Central memory CD8-positive, alpha-beta T cell (primary cell): ENCODE results near the gene RESP18.
"Not testable (repeated sequence)": the region's sequence is repeated elsewhere in the genome, so short reads cannot be mapped to it uniquely, and the experiment has no call there.

ENCODE experiments used
- ATAC-seq: fragments of 150-1000 bp; cut with Tn5 transposase; replicated peaks from 2 replicates; pipeline ENCODE4 v1.10.0; 2022; ENCODE audit warnings: mild to moderate bottlenecking, moderate FRiP score, moderate number of reproducible peaks; ENCODE audit not compliant: poor library complexity, severe bottlenecking; ENCODE audit errors: extremely low read depth
- DNase-seq, 2 donors: peaks; one replicate each; pipeline ENCODE4 v3.0.0; 2021; ENCODE audit warnings: low spot score in 2 of 2
- H3K27ac Mint-ChIP-seq: one replicate; pipeline ENCODE4 v1.8.0; 2022; ENCODE audit warnings: low read depth, mild to moderate bottlenecking, moderate library complexity, mixed read lengths
- H3K27me3 Mint-ChIP-seq: one replicate; pipeline ENCODE4 v1.8.0; 2022; ENCODE audit warnings: mixed read lengths
- H3K36me3 Mint-ChIP-seq: one replicate; pipeline ENCODE4 v1.8.0; 2022; ENCODE audit warnings: mild to moderate bottlenecking, moderate library complexity, mixed read lengths; ENCODE audit not compliant: insufficient read depth
- H3K4me1 Mint-ChIP-seq: one replicate; pipeline ENCODE4 v1.8.0; 2022; ENCODE audit warnings: mixed read lengths
- H3K4me3 Mint-ChIP-seq: one replicate; pipeline ENCODE4 v1.8.0; 2022; ENCODE audit warnings: mild to moderate bottlenecking, moderate library complexity, mixed read lengths
- H3K9me3 Mint-ChIP-seq: one replicate; pipeline ENCODE4 v1.8.0; 2022; ENCODE audit warnings: mixed read lengths

The RESP18 gene

DNA sequence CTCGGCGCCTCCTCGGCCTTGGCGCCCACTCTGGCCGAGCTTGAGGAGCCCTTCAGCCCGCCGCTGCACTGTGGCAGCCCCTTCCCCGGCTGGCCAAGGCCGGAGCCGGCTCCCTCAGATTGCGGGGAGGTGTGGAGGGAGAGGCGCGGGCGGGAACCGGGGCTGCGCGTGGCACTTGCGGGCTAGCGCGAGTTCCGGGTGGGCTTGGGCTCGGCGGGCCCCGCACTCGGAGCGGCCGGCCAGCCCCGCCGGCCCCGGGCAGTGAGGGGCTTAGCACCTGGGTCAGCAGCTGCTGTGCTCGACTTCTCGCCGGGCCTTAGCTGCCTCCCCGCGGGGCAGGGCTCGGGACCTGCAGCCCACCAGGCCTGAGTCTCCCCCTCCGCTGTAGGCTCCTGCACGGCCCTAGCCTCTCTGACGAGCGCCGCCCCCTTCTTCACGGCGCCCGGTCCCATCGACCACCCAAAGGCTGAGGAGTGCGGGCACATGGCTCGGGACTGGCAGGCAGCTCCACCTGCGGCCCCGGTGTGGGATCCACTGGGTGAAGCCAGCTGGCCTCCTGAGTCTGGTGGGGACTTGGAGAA is 19.8 kb downstream of the RESP18 start:
- H3K4me1 Mint-ChIP-seq, ATAC-seq, H3K36me3 Mint-ChIP-seq, H3K27ac Mint-ChIP-seq, DNase-seq, H3K4me3 Mint-ChIP-seq, H3K9me3 Mint-ChIP-seq: not testable (repeated sequence)
- H3K27me3 Mint-ChIP-seq, result peaks cover 41% of the 10 kb centered on the region

DNA sequence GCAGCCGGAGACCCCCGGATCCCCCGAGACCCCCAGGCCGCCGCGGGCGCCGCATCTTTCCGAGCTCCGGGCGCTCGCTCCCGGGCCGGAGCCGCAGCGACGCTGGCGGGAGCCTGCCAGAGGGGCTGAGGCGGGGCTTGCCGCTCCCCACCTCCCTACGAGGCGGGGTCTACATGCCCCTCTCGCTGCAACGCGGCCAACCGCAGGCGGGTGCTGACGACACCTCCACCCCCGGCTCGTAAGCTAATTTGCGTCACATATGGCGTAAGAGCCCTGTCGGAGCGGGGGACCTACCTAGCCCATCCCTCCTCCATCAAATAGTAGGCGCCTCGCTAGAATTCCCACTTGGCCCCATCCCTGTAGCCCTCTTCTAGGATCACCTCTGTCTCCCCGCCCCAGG is 23.3 kb downstream of the RESP18 start, which contains the start of gene PTPRN:
Gene PTPRN, minus strand, starts transcription at position 124 of the 400 bp plus-strand sequence. Its CDS starts 69 bp downstream, at position 55.
- Mint-ChIP-seq H3K4me3 (no peak within 1 kb of the TSS), H3K4me1 (no peaks in the 10 kb centered on the region), H3K9me3 (no peaks in the 10 kb centered on the region), H3K27me3 (peaks cover 65% of the 10 kb centered on the region), H3K36me3 (peaks cover 2% of the 10 kb centered on the region), H3K27ac (no peak within 1 kb of the TSS)
- ATAC-seq (no peak), DNase-seq (no peak)

DNA sequence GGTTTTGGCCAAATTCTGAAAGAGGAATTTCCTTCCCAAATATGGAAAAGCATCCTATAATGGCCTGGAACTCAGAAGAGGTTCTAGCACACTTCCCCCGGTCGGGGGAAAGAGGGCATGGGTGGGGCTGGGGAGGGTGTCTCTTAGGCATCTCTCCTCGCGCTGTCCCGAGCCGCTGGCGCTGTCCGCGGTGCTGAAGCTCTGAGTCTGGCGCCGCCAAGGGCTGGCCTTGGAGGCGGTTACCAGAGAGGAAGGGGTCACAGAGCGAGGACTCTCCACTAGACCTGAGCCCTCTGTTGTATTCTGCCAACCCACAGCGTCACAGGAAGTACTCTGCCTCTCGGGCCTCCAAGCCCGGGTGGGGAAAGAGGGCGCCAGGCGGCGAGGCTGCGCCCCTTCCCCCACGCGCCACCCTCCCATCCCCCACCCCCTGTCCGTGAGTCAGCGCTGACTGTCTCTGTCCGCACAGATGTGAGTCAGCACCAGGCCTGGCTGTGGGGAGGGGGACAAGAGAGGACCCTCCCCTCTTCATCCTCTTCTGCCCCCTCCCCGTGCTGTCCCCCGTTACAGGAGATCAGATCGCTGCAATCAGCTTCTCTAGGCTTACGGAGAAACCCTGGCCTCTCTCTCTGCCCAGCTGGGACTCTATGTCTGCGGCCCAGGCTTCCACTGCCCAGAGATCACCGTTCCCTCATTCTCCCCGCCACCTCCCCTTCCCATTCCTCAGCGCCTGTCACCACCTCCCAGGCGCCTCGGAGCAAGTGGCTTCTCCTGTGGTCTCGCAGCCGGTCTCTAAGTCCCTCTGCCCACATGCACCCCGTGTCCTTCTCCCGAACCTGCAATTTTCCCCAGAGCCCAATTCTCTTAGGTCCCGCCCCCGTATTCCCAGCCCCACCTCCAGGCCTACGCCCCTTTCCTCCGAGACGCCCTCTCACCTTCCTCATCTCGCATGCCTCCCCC is 24.1 kb downstream of the RESP18 start:
- Mint-ChIP-seq H3K4me1 (no peaks in the 10 kb centered on the region), H3K36me3 (peaks cover 2% of the 10 kb centered on the region), H3K4me3 (no peak overlapping the region), H3K27ac (no peak overlapping the region), H3K9me3 (no peaks in the 10 kb centered on the region), H3K27me3 (peaks cover 72% of the 10 kb centered on the region)
- peak; percentile 49 for ATAC-seq
- DNase-seq, result peak; percentile 34 to 58

DNA sequence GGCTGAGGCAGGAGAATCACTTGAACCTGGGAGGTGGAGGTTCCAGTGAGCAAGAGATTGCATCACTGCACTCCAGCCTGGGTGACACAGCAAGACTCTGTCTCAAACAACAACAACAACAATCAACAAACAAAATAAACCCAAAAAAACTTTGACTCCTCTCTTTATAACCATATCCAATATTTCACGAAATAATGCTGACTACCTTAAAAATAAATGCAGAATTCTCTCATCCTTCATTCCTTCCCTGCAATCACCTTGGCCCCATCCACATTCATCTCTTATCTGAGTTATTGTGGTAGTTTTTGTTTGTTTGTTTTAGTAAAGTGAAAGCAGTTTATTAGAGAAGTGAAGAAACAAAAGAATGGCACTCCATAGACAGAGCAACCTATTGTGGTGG is 26.5 kb downstream of the RESP18 start:
- DNase-seq, result no peak
- peaks cover 2% of the 10 kb centered on the region for H3K36me3 Mint-ChIP-seq

DNA sequence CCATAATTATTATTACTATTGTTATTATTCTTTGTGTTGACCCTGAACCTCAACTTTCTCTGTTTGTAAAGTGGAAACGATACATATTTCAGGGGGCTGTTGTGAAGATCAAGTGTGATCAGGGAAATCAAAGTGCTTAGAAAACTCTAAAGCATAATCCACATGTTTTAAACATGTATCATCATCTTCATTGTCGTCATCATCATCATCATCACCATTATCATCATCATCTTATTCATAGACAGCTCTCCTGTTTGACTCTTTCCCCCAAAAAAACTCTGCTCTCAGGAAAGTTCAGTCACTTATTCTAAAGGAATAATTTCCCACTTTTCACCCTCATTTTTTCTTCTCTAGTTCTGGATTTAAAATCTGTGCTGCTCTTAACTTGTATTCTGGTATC is 28.3 kb downstream of the RESP18 start:
- Mint-ChIP-seq H3K36me3 (no peaks in the 10 kb centered on the region), H3K9me3 (no peaks in the 10 kb centered on the region), H3K27ac (no peak overlapping the region), H3K27me3 (peaks cover 84% of the 10 kb centered on the region), H3K4me3 (no peak overlapping the region), H3K4me1 (no peaks in the 10 kb centered on the region)
- DNase-seq, result no peak
- no peak for ATAC-seq

More for the DNA sequence above, 26.5 kb downstream of the RESP18 start:
- Mint-ChIP-seq H3K4me1 (no peaks in the 10 kb centered on the region), H3K4me3 (no peak overlapping the region), H3K27me3 (peaks cover 89% of the 10 kb centered on the region), H3K9me3 (no peaks in the 10 kb centered on the region), H3K27ac (no peak overlapping the region)
- ATAC-seq, result no peak

DNA sequence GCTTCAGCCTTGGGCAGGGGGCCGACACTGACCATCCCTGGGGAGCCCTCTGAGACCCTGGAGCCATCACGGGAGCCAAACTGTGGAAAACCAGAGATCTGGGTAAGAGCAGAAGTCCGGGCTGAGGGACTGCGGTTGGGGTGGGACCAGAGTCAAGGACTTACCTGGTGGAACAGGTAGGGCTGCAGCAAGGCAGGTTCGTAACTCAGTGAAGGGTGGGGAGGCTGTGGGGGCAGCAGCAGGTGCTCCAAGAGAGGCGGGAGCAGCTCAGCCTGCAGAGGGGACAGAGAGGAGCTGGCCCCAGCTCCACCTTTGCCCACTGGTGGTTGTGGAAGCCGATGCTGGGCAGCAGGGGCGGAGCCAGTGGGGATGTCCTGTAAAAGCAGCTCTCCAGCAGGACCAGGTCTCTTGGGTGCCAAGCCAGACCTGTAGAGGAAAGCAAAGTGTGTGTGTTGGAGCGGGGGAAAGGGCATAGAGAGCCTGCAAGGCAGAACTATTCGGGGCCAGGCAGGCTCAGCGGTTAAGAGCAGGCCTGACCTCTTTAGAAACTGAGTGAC is 30.1 kb downstream of the RESP18 start:
- no peak for DNase-seq
- no peak overlapping the region for H3K27ac Mint-ChIP-seq

DNA sequence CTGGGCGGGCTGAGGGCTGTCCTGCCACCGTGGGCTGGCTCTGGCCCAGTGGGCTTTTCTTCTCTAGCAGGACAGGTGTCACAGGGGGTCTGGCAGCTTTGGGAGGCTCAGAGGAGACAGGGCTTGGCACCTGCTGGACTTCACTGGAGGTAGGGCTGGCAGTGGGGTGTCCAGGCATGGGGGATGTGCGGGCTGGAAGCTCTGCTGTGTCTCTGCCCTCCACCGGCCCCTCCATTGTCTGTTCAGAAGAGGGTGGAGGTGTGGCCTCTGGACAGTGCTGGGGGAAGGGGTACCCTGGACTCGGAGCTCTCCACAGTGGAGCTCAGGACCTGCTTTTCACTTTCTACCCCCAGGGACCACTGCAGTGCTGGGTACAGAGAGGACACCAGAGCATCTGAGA is 32.5 kb downstream of the RESP18 start:
- Mint-ChIP-seq H3K4me3 (no peak overlapping the region), H3K27me3 (peaks cover 51% of the 10 kb centered on the region), H3K4me1 (peaks cover 10% of the 10 kb centered on the region), H3K27ac (no peak overlapping the region), H3K9me3 (no peaks in the 10 kb centered on the region), H3K36me3 (peaks cover 4% of the 10 kb centered on the region)
- DNase-seq (no peak), ATAC-seq (no peak)

More for the DNA sequence above, 30.1 kb downstream of the RESP18 start:
- no peaks in the 10 kb centered on the region for H3K9me3 Mint-ChIP-seq
- peaks cover 75% of the 10 kb centered on the region for H3K27me3 Mint-ChIP-seq
- H3K4me1 Mint-ChIP-seq, result no peaks in the 10 kb centered on the region
- H3K36me3 Mint-ChIP-seq, result peaks cover 3% of the 10 kb centered on the region
- H3K4me3 Mint-ChIP-seq, result no peak overlapping the region
- no peak for ATAC-seq

DNA sequence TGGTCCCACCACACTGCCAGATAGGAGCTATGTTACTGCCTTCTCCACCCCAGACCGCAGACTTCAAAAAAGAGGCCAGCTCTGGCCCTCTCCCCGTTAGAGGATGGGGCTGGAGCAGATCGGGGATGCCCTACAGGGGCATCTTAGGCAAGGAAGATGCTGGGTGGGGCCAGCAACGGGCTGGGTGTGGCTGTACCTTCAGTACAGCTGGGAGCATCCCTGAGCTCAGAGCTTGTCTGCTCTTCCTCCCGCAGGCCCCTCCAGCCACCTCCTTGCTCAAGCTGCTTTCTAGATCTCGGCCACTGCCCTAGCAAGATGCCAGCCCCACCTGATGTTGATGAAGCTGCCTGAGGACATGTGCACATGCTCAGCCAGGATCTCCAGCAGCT is 33.2 kb downstream of the RESP18 start:
- no peaks in the 10 kb centered on the region for H3K9me3 Mint-ChIP-seq
- no peak for DNase-seq
- peaks cover 12% of the 10 kb centered on the region for H3K4me1 Mint-ChIP-seq
- no peak for ATAC-seq
- H3K4me3 Mint-ChIP-seq, result no peak overlapping the region
- H3K36me3 Mint-ChIP-seq, result peaks cover 4% of the 10 kb centered on the region
- no peak overlapping the region for H3K27ac Mint-ChIP-seq
- H3K27me3 Mint-ChIP-seq, result peaks cover 45% of the 10 kb centered on the region

DNA sequence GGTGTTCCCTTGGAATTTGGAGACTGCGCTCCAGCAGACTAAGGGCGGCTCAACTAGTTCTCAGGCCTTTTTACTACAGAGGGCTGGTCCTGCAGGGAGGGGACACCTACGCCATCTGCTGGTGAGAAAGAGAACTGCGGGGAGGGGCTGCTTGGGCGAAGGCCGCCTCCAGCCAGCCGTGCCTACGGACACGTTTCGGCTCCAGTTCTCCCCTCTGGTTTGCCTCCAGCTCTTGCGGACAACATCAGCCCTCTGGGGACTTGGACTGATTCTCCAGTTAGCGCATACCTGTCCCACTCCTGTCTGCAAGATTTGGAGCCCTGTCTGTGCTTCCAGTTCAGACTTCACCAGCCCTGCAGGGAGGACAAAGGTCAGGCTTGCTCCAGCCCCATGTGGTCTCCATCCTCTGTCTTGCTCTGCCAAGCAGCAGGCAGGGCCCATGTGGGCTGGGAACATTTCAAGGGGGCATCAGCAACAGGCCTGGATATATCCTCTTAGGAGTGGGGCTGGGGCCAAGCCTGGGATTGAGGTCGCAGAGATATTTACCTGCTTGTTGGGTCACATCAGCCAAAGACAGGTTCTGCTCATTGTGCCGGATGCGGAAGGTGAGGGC is 33.7 kb downstream of the RESP18 start:
- H3K4me3 Mint-ChIP-seq, result no peak overlapping the region

DNA sequence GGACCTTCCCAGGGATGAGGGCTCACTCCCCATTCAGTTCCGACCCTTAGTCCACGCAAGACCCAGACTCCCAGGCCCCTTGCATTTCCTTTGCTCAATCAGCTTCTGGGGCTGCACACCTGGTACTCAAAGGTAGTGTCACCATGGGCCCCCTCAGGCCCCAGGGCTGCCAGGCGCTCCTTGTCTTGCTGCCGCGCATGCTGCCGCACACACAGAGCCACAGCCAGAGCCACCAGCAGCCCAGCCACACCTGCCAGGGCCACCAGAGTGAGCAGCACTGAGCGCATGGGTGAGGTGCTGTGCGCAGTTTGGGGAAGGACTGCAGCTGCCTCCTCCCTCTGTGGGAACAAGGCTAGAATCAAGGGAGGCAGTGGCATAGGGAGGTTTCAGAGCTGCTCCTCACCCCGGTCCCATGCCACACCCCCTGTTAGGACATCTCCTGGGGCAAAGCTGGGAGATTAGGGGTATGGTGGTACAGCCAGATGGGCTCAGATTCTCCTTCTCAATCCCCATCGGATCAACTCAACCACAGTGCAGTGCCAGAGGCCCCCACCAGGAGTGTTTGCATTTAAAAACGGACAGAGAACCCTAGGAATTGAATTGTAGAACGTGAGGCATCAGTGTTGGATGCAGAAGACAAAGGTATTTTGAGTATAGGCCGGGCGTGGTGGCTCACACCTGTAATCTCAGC is 34.6 kb downstream of the RESP18 start:
- Mint-ChIP-seq H3K9me3 (no peaks in the 10 kb centered on the region), H3K36me3 (peaks cover 6% of the 10 kb centered on the region), H3K27ac (no peak overlapping the region), H3K4me3 (no peak overlapping the region), H3K4me1 (peaks cover 19% of the 10 kb centered on the region), H3K27me3 (peaks cover 32% of the 10 kb centered on the region)
- DNase-seq (no peak), ATAC-seq (no peak)

More for the DNA sequence above, 33.7 kb downstream of the RESP18 start:
- no peak overlapping the region for H3K27ac Mint-ChIP-seq
- peak; percentile 34 for ATAC-seq
- peaks cover 40% of the 10 kb centered on the region for H3K27me3 Mint-ChIP-seq
- H3K36me3 Mint-ChIP-seq, result peaks cover 6% of the 10 kb centered on the region
- peak; percentile 82 to 93 for DNase-seq
- H3K9me3 Mint-ChIP-seq, result no peaks in the 10 kb centered on the region
- H3K4me1 Mint-ChIP-seq, result peaks cover 17% of the 10 kb centered on the region

DNA sequence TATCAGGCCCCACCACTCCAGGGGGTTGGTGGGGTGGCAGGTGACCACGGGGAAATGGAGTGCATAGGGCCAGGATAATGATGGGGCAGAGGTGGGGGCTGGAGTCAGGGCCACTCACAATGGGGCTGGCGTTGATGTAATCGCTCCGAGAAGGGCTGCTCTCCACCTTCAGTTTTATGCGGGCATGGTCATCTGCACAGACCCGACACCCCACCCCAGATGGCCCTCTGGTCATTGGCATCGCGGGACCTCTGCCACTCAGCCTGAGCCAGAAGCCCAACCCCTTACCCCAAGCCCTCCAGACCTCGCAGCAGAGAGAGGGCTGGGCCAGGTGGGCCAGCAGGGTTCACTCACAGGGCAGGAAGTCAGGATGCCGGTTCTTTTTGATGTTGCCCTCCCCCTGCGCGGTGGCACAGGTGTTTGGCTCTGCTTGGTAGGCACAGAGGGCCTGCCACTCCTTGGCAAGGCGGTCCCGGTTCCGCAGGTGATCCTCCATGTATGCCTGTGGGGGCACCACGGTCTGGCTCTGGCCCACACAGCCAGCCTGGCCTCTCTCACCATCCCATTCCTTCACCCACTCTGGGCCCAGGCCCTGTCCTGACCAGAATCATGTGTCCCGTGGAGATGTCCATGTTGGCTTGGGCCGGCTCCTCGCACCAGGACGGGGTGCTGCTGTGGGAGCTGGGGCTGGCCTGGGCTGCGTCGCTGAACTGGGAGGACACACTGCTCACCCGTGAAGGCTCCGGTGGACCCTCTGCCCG is 35.7 kb downstream of the RESP18 start:
- H3K27me3 Mint-ChIP-seq, result peaks cover 21% of the 10 kb centered on the region
- H3K36me3 Mint-ChIP-seq, result peaks cover 6% of the 10 kb centered on the region
- peaks cover 19% of the 10 kb centered on the region for H3K4me1 Mint-ChIP-seq
- no peaks in the 10 kb centered on the region for H3K9me3 Mint-ChIP-seq
- no peak overlapping the region for H3K27ac Mint-ChIP-seq
- no peak overlapping the region for H3K4me3 Mint-ChIP-seq
- ATAC-seq, result no peak
- DNase-seq, result no peak
